GM12801 (cell line): ENCODE results near the gene TM4SF1.

Experiments
- CTCF ChIP-seq: IDR thresholded peaks from one replicate; pipeline ENCODE4 v1.5.1; 2011; ENCODE audit warnings: control low read depth; ENCODE audit not compliant: insufficient read length; ENCODE audit errors: extremely low read depth

TM4SF1 gene

GRCh38 chr3:149366031-149366430 lies 11.4 kb downstream of the TM4SF1 start:
- TF ChIP-seq CTCF, result no peak

- TF ChIP-seq CTCF, result no peak
Measured at GRCh38 chr3:149364624-149365023, 12.8 kb downstream of the TM4SF1 start.

- TF ChIP-seq CTCF, result no peak
Measured at GRCh38 chr3:149363053-149363452, 14.4 kb downstream of the TM4SF1 start.

- TF ChIP-seq CTCF, result no peak
Measured at GRCh38 chr3:149362366-149362765, 15.1 kb downstream of the TM4SF1 start.

- TF ChIP-seq CTCF, result no peak
Measured at GRCh38 chr3:149356630-149357029, 20.8 kb downstream of the TM4SF1 start.

- no peak for TF ChIP-seq CTCF
Measured at GRCh38 chr3:149356044-149356592, 21.3 kb downstream of the TM4SF1 start.

GRCh38 chr3:149353581-149354184 lies 23.8 kb downstream of the TM4SF1 start:
- TF ChIP-seq CTCF, result no peak
